Upper lobe of left lung (tissue), 6 donors: Measurements from ENCODE around the gene ZNF654. TPM values are rescaled to one million over a fixed set of nuclear protein-coding genes. Genes with fewer than 3 reads are reported as not detected.

Experiments
- ATAC-seq, 2 donors: fragments of 200-7000 bp; cut with Tn5 transposase; one replicate each; pipeline ENCODE4 v1.9.1; 2022; ENCODE audit warnings: mild to moderate bottlenecking in 2 of 2, moderate library complexity in 2 of 2; ENCODE audit not compliant: low FRiP score in 2 of 2
- DNase-seq, 2 donors: peaks; one replicate each; pipeline ENCODE4 v3.0.0-alpha.2; 2019 to 2020
- H3K27ac ChIP-seq, 4 donors: fragments of 200-600 bp; sonication (generic); one replicate each; pipeline ENCODE4 v1.5.1; 2016 to 2019
- H3K27me3 ChIP-seq, 4 donors: fragments of 200-600 bp; sonication (generic); one replicate each; pipeline ENCODE4 v1.5.1; 2017 to 2019
- H3K36me3 ChIP-seq, 4 donors: fragments of 200-600 bp; sonication (generic); one replicate each; pipeline ENCODE4 v1.5.1; 2016 to 2019
- H3K4me1 ChIP-seq, 4 donors: fragments of 200-600 bp; sonication (generic); one replicate each; pipeline ENCODE4 v1.5.1; 2018 to 2019
- H3K4me3 ChIP-seq, 4 donors: fragments of 200-600 bp; sonication (generic); one replicate each; pipeline ENCODE4 v1.5.1; 2017 to 2019; ENCODE audit warnings: mild to moderate bottlenecking in 2 of 4, moderate library complexity in 1 of 4
- H3K9me3 ChIP-seq, 4 donors: fragments of 200-600 bp; sonication (generic); one replicate each; pipeline ENCODE4 v1.5.1; 2018 to 2019
- EP300 ChIP-seq, 4 donors: sonication (generic); formaldehyde crosslinking; IDR thresholded peaks; one replicate each; pipeline ENCODE4 v1.5.1; 2017; ENCODE audit warnings: antibody characterized with exemption in 4 of 4, control low read depth in 2 of 4
- POLR2A ChIP-seq, 4 donors: fragments of 450-650 bp; IDR thresholded peaks; one replicate each; pipeline ENCODE4 v1.5.1; 2016 to 2017; ENCODE audit warnings: antibody characterized with exemption in 4 of 4, mild to moderate bottlenecking in 2 of 4
- POLR2AphosphoS5 ChIP-seq, 2 donors: sonication (generic); formaldehyde crosslinking; IDR thresholded peaks; one replicate each; pipeline ENCODE4 v1.5.1; 2017; ENCODE audit warnings: antibody characterized with exemption in 2 of 2
- WGBS, 2 donors: methylation state at CpG; one replicate each; pipeline ENCODE4 v1.1.5; 2017 to 2018; 5-methylcytosine and 5-hydroxymethylcytosine counted together
- total RNA-seq, 6 donors: library from RNA; depleted of rRNA in 4 of 6; stranded (reverse); fragments of >200 nt in 4 of 6; gene quantifications; one replicate each; pipeline versions ENCODE4 v1.1.0 to v1.2.1, GENCODE V29; 2016 to 2021
- TF ChIP-seq, protein P1 (sequence below), 6 experiments: fragments of 450-650 bp in 4 of 6; fragments of 200-600 bp in 2 of 6; sonication (generic) in 2 of 6; IDR thresholded peaks; one replicate each; pipeline ENCODE4 v1.5.1; 2016 to 2019; ENCODE audit warnings: antibody characterized with exemption in 6 of 6
- donor health status: DM: no; HTN: no; CAD: no; lungs with moderate emphysema.
- donor health status: DM: no; HTN: yes; CAD: no; lungs with severe emphysema.

Gene ZNF654
- total RNA-seq, 6 donors from 2014 or later, result 4.9 to 21.4 (median 13.8) TPM

DNA sequence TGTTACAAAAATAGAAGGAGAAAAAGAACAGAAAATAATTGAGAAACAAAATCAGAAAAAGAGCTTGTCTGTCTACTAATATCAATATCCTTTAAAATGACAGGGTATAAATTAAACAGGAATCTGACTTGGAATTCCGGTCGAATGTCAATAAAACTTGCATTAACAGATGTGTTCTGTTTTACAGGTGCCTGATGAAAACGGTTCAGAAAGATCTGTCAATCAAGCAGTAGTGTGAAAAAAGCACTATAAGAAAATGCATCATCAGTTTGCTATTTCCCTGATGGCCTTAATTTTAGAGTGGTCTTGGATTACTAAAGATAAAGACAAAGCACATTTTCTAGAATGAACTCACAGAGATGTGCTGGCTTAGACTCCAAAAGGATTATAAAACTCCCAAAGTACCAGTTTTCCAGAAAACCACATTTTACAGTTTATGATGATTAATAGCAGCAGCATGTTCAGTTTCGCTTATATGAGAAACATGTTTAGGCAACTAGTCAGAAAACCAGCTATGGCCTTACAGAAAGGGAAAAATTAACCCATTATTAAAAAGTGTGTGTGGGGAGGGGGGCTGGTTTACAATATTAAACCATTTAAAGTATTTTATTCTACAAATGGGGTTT lies 82.5 kb downstream of the ZNF654 start:
- H3K27me3 ChIP-seq, result no peaks in the 10 kb centered on the region
- peaks cover 9 to 46% (median 13%) of the 10 kb centered on the region in 4 donors for H3K36me3 ChIP-seq
- no peak overlapping the region for H3K27ac ChIP-seq
- no peak for ATAC-seq
- DNase-seq, result no peak
- H3K9me3 ChIP-seq, result no peaks in the 10 kb centered on the region
- WGBS, 2 donors, result 67 to 76% methylated on average over 4 of the region's 4 CpGs
- no peak overlapping the region for H3K4me3 ChIP-seq
- no peak for TF ChIP-seq POLR2A (IDR thresholded peaks at IDR 0.05)
- no peak for TF ChIP-seq POLR2AphosphoS5 (IDR thresholded peaks at IDR 0.05)
- TF ChIP-seq EP300 (IDR thresholded peaks at IDR 0.05), result no peak
- TF ChIP-seq, protein P1, sequence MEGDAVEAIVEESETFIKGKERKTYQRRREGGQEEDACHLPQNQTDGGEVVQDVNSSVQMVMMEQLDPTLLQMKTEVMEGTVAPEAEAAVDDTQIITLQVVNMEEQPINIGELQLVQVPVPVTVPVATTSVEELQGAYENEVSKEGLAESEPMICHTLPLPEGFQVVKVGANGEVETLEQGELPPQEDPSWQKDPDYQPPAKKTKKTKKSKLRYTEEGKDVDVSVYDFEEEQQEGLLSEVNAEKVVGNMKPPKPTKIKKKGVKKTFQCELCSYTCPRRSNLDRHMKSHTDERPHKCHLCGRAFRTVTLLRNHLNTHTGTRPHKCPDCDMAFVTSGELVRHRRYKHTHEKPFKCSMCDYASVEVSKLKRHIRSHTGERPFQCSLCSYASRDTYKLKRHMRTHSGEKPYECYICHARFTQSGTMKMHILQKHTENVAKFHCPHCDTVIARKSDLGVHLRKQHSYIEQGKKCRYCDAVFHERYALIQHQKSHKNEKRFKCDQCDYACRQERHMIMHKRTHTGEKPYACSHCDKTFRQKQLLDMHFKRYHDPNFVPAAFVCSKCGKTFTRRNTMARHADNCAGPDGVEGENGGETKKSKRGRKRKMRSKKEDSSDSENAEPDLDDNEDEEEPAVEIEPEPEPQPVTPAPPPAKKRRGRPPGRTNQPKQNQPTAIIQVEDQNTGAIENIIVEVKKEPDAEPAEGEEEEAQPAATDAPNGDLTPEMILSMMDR (IDR thresholded peaks at IDR 0.05), result no peak
- no peaks in the 10 kb centered on the region for H3K4me1 ChIP-seq

DNA sequence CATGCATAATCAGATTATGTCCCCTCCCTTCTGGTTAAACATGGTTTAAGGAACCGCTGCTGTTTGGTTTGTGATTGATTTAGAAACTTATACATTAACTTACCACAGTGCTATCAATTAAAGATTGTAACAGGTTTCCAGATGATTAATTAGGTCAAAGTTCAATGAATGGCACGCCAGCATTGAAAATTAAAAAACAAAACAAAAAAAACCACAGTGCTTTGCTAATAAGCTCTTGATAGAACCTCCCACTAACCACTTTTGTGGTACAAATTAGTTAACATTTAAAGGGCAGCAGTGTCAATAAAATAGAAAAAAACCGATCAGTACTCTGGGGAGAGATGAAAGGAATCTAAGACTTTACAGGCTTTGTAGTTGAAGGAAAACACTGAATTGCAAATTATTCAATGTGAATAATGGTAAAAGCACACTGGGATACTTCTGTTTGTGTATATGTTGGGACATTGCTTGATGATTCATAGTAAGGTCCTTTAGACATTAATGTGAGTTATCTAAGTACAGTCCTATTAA lies 83.1 kb downstream of the ZNF654 start:
- ATAC-seq (no peak), DNase-seq (no peak)
- H3K4me3 ChIP-seq, result no peak overlapping the region
- H3K4me1 ChIP-seq, result no peaks in the 10 kb centered on the region
- no peak overlapping the region for H3K27ac ChIP-seq
- no peaks in the 10 kb centered on the region for H3K27me3 ChIP-seq
- peaks cover 9 to 45% (median 13%) of the 10 kb centered on the region in 4 donors for H3K36me3 ChIP-seq
- TF ChIP-seq, protein P1 (IDR thresholded peaks at IDR 0.05), result no peak
- TF ChIP-seq POLR2AphosphoS5 (IDR thresholded peaks at IDR 0.05) (no peak), EP300 (IDR thresholded peaks at IDR 0.05) (no peak), POLR2A (IDR thresholded peaks at IDR 0.05) (no peak)
- 80 to 82% methylated on average over 3 of the region's 3 CpGs for WGBS, 2 donors
- no peaks in the 10 kb centered on the region for H3K9me3 ChIP-seq

DNA sequence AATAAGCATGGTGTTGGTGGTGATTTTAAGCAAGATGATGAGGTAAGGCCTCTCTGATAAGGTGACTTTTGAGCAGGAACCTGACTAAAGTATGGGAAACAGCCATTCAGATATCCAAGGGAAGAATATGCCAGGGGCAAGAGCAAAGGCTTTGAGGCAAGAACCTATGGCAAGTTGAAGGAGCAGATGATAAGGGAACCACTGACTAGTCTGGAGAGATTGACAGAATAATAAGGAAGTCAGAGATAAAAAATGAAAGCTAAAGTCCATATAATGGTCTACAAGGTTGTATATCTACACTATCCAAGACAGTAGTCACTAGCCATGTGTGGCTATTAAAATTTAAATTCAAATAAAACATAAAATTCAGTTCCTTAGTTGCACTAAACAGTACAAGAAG lies 88.2 kb downstream of the ZNF654 start:
- ATAC-seq, result no peak
- DNase-seq, result no peak
- peaks cover 18 to 31% (median 21%) of the 10 kb centered on the region in 4 donors for H3K4me1 ChIP-seq
- no peak for TF ChIP-seq POLR2A (IDR thresholded peaks at IDR 0.05)
- TF ChIP-seq POLR2AphosphoS5 (IDR thresholded peaks at IDR 0.05), result no peak
- no peak for TF ChIP-seq EP300 (IDR thresholded peaks at IDR 0.05)
- TF ChIP-seq, protein P1 (IDR thresholded peaks at IDR 0.05), result no peak
- peaks cover 0 to 4% (median 0%) of the 10 kb centered on the region in 4 donors for H3K36me3 ChIP-seq
- H3K27me3 ChIP-seq, result no peaks in the 10 kb centered on the region
- no peak overlapping the region for H3K4me3 ChIP-seq
- no peaks in the 10 kb centered on the region for H3K9me3 ChIP-seq
- H3K27ac ChIP-seq, result no peak overlapping the region

DNA sequence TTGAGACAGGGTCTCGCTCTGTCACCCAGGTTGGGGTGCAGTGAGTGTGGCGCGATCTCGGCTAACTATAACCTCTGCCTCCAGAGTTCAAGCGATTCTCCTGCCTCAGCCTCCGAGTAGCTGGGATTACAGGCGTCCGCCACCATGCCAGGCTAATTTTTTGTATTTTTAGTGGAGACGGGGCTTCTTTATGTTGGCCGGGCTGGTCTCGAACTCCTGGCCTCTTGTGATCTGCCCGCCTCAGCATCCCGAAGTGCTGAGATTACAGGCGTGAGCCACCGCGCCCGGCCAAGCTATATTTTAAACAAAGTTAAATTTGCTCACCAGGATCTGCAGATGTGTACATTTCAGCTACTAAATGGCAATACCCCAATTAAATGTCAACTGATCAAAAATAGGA lies 89.6 kb downstream of the ZNF654 start:
- Histone ChIP-seq H3K27ac (peak overlapping the region in 1 of 4 donors; percentile 96), H3K27me3 (no peaks in the 10 kb centered on the region), H3K4me3 (peak overlapping the region in 3 of 4 donors; percentile 69 to 78 (median 77)), H3K4me1 (peaks cover 18 to 41% (median 23%) of the 10 kb centered on the region in 4 donors), H3K36me3 (peaks cover 0 to 7% (median under 1%) of the 10 kb centered on the region in 4 donors), H3K9me3 (no peaks in the 10 kb centered on the region)
- DNase-seq (peak in 1 of 2 donors; percentile 2), ATAC-seq (no peak)
- 68 to 76% methylated on average over 17 of the region's 17 CpGs for WGBS, 2 donors
- TF ChIP-seq, protein P1 (IDR thresholded peaks at IDR 0.05), result no peak
- TF ChIP-seq POLR2A (IDR thresholded peaks at IDR 0.05), result no peak
- no peak for TF ChIP-seq POLR2AphosphoS5 (IDR thresholded peaks at IDR 0.05)
- no peak for TF ChIP-seq EP300 (IDR thresholded peaks at IDR 0.05)
